Neural progenitor cell (in vitro differentiated cells): ENCODE measurements around the gene KIAA0408. TPM values are rescaled to one million over a fixed set of nuclear protein-coding genes. Genes with fewer than 3 reads are reported as not detected.

Experiments used
- DNase-seq: peaks from one replicate; pipeline ENCODE4 v3.0.0-alpha.2; 2016; ENCODE audit warnings: low spot score
- H2AFZ ChIP-seq: fragments of 200-600 bp; sonication (generic); replicated peaks from 2 replicates; pipeline ENCODE4 v1.6.1; 2016; ENCODE audit warnings: antibody characterized with exemption
- H3F3A ChIP-seq: fragments of 200-600 bp; sonication (generic); 2 replicates; pipeline ENCODE4 v1.6.1; 2016; ENCODE audit warnings: antibody characterized with exemption, low read depth
- H3K27ac ChIP-seq: fragments of 200-600 bp; sonication (generic); 2 replicates; pipeline ENCODE4 v1.5.1; 2016; ENCODE audit warnings: mild to moderate bottlenecking
- H3K27me3 ChIP-seq: fragments of 200-600 bp; sonication (generic); 2 replicates; pipeline ENCODE4 v1.6.1; 2016; ENCODE audit warnings: mild to moderate bottlenecking, moderate library complexity
- H3K36me3 ChIP-seq: fragments of 200-600 bp; sonication (generic); 2 replicates; pipeline ENCODE4 v1.5.1; 2016
- H3K4me1 ChIP-seq: fragments of 200-600 bp; sonication (generic); 2 replicates; pipeline ENCODE4 v1.6.1; 2016; ENCODE audit warnings: mixed run types
- H3K4me2 ChIP-seq: fragments of 200-600 bp; sonication (generic); 2 replicates; pipeline ENCODE4 v1.6.1; 2016
- H3K4me3 ChIP-seq: fragments of 200-600 bp; sonication (generic); 2 replicates; pipeline ENCODE4 v1.5.1; 2016
- H3K79me2 ChIP-seq: fragments of 200-600 bp; sonication (generic); 2 replicates; pipeline ENCODE4 v1.6.1; 2016; ENCODE audit warnings: low read depth
- H3K9ac ChIP-seq: fragments of 200-600 bp; sonication (generic); 2 replicates; pipeline ENCODE4 v1.6.1; 2016
- H3K9me3 ChIP-seq: fragments of 200-600 bp; sonication (generic); 2 replicates; pipeline ENCODE4 v1.5.1; 2016; ENCODE audit warnings: low read depth
- H4K20me1 ChIP-seq: fragments of 200-600 bp; sonication (generic); 2 replicates; pipeline ENCODE4 v1.6.1; 2016; ENCODE audit warnings: low read depth
- H3K27ac Mint-ChIP-seq: 3 replicates; pipeline ENCODE4 v1.8.0; 2021; ENCODE audit warnings: mixed read lengths
- H3K27me3 Mint-ChIP-seq: 2 replicates; pipeline ENCODE4 v1.8.0; 2022; ENCODE audit warnings: low read depth, mild to moderate bottlenecking, inconsistent platforms, moderate library complexity, mixed read lengths; ENCODE audit not compliant: insufficient read depth
- H3K36me3 Mint-ChIP-seq: 3 replicates; pipeline ENCODE4 v1.8.0; 2021; ENCODE audit warnings: mixed read lengths
- H3K4me1 Mint-ChIP-seq: 3 replicates; pipeline ENCODE4 v1.8.0; 2021; ENCODE audit warnings: mixed read lengths
- H3K4me3 Mint-ChIP-seq: 3 replicates; pipeline ENCODE4 v1.8.0; 2021; ENCODE audit warnings: mild to moderate bottlenecking, moderate library complexity, mixed read lengths
- H3K9me3 Mint-ChIP-seq: 3 replicates; pipeline ENCODE4 v1.8.0; 2020; ENCODE audit warnings: mixed read lengths
- CTCF ChIP-seq: fragments of 200-600 bp; sonication (generic); IDR thresholded peaks from 2 replicates; pipeline ENCODE4 v1.5.1; 2017; ENCODE audit warnings: antibody characterized with exemption, mild to moderate bottlenecking
- EZH2 ChIP-seq: fragments of 200-600 bp; sonication (generic); IDR thresholded peaks from 2 replicates; pipeline ENCODE4 v1.6.1; 2017; ENCODE audit warnings: antibody characterized with exemption, mild to moderate bottlenecking, moderate library complexity
- EZH2phosphoT487 ChIP-seq: fragments of 200-600 bp; sonication (generic); IDR thresholded peaks from 2 replicates; pipeline ENCODE4 v1.6.1; 2017; ENCODE audit warnings: antibody characterized with exemption
- total RNA-seq: library from RNA; depleted of rRNA; stranded (reverse); fragments of >200 nt; gene quantifications from 2 replicates; pipeline ENCODE4 v1.2.3, GENCODE V29; 2015; ENCODE audit warnings: low replicate concordance

KIAA0408 gene
- total RNA-seq, 1 donor from 2014 or later = 9.7 TPM

- Mint-ChIP-seq H3K4me3 (no peak overlapping the region), H3K4me1 (peaks cover 12% of the 10 kb centered on the region), H3K9me3 (no peaks in the 10 kb centered on the region), H3K27me3 (peaks cover under 1% of the 10 kb centered on the region), H3K36me3 (peaks cover 61% of the 10 kb centered on the region), H3K27ac (no peak overlapping the region)
- Histone ChIP-seq H3K27ac (no peak overlapping the region), H3K9ac (no peak overlapping the region), H3K36me3 (no peaks in the 10 kb centered on the region), H2AFZ (no peak overlapping the region), H3K9me3 (no peaks in the 10 kb centered on the region), H3F3A (peaks cover 4% of the 10 kb centered on the region), H3K27me3 (no peaks in the 10 kb centered on the region), H3K4me2 (no peak overlapping the region), H3K4me3 (no peak overlapping the region), H3K79me2 (no peaks in the 10 kb centered on the region), H4K20me1 (no peaks in the 10 kb centered on the region), H3K4me1 (peaks cover 23% of the 10 kb centered on the region)
- TF ChIP-seq EZH2phosphoT487 = no peak
- no peak for TF ChIP-seq CTCF
- no peak for TF ChIP-seq EZH2
- DNase-seq = no peak
Measured at GRCh38 chr6:127481111-127481510, 21.9 kb upstream of the KIAA0408 start.

DNA sequence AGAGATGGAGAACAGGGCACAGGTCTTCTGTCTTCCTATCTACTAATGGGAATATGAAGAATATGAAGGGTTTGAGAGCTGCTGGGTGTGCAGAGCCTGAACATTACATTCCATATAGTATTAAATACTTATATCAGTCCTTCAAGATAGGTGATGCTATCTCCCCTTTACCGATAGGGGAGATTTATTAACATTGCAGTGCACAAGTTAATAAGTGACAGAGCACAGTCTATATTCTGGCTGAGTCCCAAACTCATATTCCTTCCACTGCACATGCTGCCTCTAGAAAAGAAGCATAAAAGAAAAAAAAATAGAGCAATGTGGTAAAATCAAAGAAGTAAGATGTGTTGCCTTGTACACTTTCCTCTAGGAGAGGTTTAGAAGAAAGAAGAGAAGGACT is 18.5 kb upstream of the KIAA0408 start:
- Histone ChIP-seq H4K20me1 (no peaks in the 10 kb centered on the region), H3K4me2 (no peak overlapping the region), H3K79me2 (no peaks in the 10 kb centered on the region), H3F3A (no peaks in the 10 kb centered on the region), H3K9ac (no peak overlapping the region), H3K27me3 (no peaks in the 10 kb centered on the region), H3K27ac (no peak overlapping the region), H3K4me1 (peaks cover 7% of the 10 kb centered on the region), H3K36me3 (no peaks in the 10 kb centered on the region), H3K4me3 (no peak overlapping the region), H3K9me3 (no peaks in the 10 kb centered on the region), H2AFZ (no peak overlapping the region)
- H3K36me3 Mint-ChIP-seq = peaks cover 63% of the 10 kb centered on the region
- H3K4me3 Mint-ChIP-seq = no peak overlapping the region
- DNase-seq = no peak
- no peak for TF ChIP-seq CTCF
- no peak for TF ChIP-seq EZH2phosphoT487
- TF ChIP-seq EZH2 = no peak
- H3K9me3 Mint-ChIP-seq = no peaks in the 10 kb centered on the region
- peaks cover 5% of the 10 kb centered on the region for H3K4me1 Mint-ChIP-seq
- H3K27ac Mint-ChIP-seq = no peak overlapping the region
- peaks cover 3% of the 10 kb centered on the region for H3K27me3 Mint-ChIP-seq

- Histone ChIP-seq H3K9ac (no peak overlapping the region), H4K20me1 (no peaks in the 10 kb centered on the region), H3F3A (no peaks in the 10 kb centered on the region), H3K36me3 (no peaks in the 10 kb centered on the region), H3K4me2 (no peak overlapping the region), H3K4me1 (no peaks in the 10 kb centered on the region), H2AFZ (no peak overlapping the region), H3K27me3 (no peaks in the 10 kb centered on the region), H3K4me3 (no peak overlapping the region), H3K9me3 (no peaks in the 10 kb centered on the region), H3K79me2 (no peaks in the 10 kb centered on the region), H3K27ac (no peak overlapping the region)
- no peaks in the 10 kb centered on the region for H3K4me1 Mint-ChIP-seq
- TF ChIP-seq CTCF = no peak
- no peak for TF ChIP-seq EZH2
- TF ChIP-seq EZH2phosphoT487 = no peak
- H3K9me3 Mint-ChIP-seq = no peaks in the 10 kb centered on the region
- H3K4me3 Mint-ChIP-seq = no peak overlapping the region
- DNase-seq = no peak
- H3K27me3 Mint-ChIP-seq = peaks cover 3% of the 10 kb centered on the region
- no peak overlapping the region for H3K27ac Mint-ChIP-seq
- H3K36me3 Mint-ChIP-seq = peaks cover 63% of the 10 kb centered on the region
Measured at GRCh38 chr6:127475823-127476176, 16.6 kb upstream of the KIAA0408 start.
